Lower leg skin (tissue), 4 donors: ENCODE results near the gene UBL4B. TPM values are rescaled to one million over a fixed set of nuclear protein-coding genes. Genes with fewer than 3 reads are reported as not detected.

Experiments
- DNase-seq, 2 donors: peaks; one replicate each; pipeline ENCODE4 v3.0.0-alpha.2; 2019; ENCODE audit warnings: low spot score in 2 of 2
- H3K4me3 ChIP-seq: fragments of 200-600 bp; sonication (generic); 2 replicates; pipeline ENCODE4 v1.5.1; 2017; ENCODE audit warnings: mild to moderate bottlenecking, low read depth; ENCODE audit not compliant: poor library complexity, severe bottlenecking
- CTCF ChIP-seq, 3 donors: fragments of 450-650 bp; IDR thresholded peaks; one replicate each; pipeline ENCODE4 v1.5.1; 2016; ENCODE audit warnings: antibody characterized with exemption in 3 of 3, mild to moderate bottlenecking in 3 of 3, moderate library complexity in 2 of 3
- POLR2A ChIP-seq, 2 donors: fragments of 450-650 bp; IDR thresholded peaks; one replicate each; pipeline ENCODE4 v1.6.1; 2016 to 2017; ENCODE audit warnings: antibody characterized with exemption in 2 of 2, mild to moderate bottlenecking in 1 of 2, moderate library complexity in 1 of 2
- WGBS, 2 donors: methylation state at CpG; one replicate each; pipeline ENCODE4 v1.1.5; 2018; 5-methylcytosine and 5-hydroxymethylcytosine counted together
- intact Hi-C: fragments of 100-400 bp; cut with DNase I; formaldehyde crosslinking; loops from one replicate; pipeline ENCODE4 v1.15.0; 2023; ENCODE audit warnings: low total_unique reads
- total RNA-seq, 4 donors: library from RNA; depleted of rRNA; stranded (reverse); fragments of >200 nt; gene quantifications; one replicate each; pipeline ENCODE4 v1.1.0, GENCODE V29; 2016

The UBL4B gene
- total RNA-seq, 4 donors from 2014 or later = 3.0 TPM; not detected in 3

- 66 to 78% methylated on average over 4 of the region's 4 CpGs for WGBS, 2 donors
- no peak for DNase-seq
- intact Hi-C loops = no loop called here
- TF ChIP-seq POLR2A (IDR thresholded peaks at IDR 0.05) (no peak), CTCF (IDR thresholded peaks at IDR 0.05) (no peak)
- H3K4me3 ChIP-seq = no peak overlapping the region
Observed at GRCh38 chr1:110133436-110133835, 21.2 kb downstream of the UBL4B start.

GRCh38 chr1:110134050-110134595, 21.9 kb downstream of the UBL4B start:
- intact Hi-C loops = no loop called here
- 71 to 76% methylated on average over 11 of the region's 11 CpGs for WGBS, 2 donors
- H3K4me3 ChIP-seq = no peak overlapping the region
- TF ChIP-seq POLR2A (IDR thresholded peaks at IDR 0.05) (no peak), CTCF (IDR thresholded peaks at IDR 0.05) (no peak)
- no peak for DNase-seq

DNA sequence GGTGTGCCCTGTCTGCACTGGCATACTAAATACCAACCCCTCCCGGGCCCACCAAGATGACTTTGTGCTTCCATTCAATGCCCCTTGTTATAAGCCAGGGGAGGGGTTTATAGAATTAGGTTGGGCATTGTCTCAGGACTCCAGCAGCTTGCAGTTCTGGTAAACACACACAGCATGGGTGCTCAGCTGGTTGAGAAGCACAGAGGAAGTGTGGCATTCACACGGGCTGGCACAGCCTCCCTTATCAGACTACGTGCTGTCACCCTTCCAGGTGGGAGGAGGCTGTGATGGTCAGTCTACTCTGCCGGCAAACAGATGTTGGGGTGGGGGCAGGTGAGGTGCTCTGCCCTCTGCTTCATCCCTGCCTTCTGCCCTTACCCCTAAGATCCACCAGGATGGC, 23.0 kb downstream of the UBL4B start:
- intact Hi-C loops = no loop called here
- 61 to 71% methylated on average over 4 of the region's 4 CpGs for WGBS, 2 donors
- H3K4me3 ChIP-seq = no peak overlapping the region
- TF ChIP-seq CTCF (IDR thresholded peaks at IDR 0.05) (no peak), POLR2A (IDR thresholded peaks at IDR 0.05) (no peak)
- no peak for DNase-seq

DNA sequence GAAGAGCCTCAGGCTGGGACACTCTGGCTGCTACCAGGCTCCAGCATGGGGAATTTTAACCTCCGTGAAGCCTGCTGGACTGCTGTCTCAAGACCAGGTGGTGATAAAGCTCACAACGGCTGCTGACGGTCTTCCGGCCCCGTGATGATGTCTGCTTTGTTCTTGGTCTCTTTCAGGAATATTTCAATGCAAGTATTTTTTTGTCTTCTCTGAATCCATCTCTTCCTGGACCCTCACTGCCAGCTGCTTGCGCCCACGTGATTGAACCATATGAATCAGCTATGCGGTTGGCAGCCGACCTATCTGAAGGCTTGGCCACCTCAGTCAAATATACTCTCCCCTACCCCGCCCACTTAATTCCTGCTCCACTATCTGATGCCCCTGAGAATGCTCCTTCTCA, 23.4 kb downstream of the UBL4B start:
- 66 to 71% methylated on average over 10 of the region's 10 CpGs for WGBS, 2 donors
- H3K4me3 ChIP-seq = no peak overlapping the region
- intact Hi-C loops = no loop called here
- no peak for TF ChIP-seq POLR2A (IDR thresholded peaks at IDR 0.05)
- TF ChIP-seq CTCF (IDR thresholded peaks at IDR 0.05) = no peak
- no peak for DNase-seq

DNA sequence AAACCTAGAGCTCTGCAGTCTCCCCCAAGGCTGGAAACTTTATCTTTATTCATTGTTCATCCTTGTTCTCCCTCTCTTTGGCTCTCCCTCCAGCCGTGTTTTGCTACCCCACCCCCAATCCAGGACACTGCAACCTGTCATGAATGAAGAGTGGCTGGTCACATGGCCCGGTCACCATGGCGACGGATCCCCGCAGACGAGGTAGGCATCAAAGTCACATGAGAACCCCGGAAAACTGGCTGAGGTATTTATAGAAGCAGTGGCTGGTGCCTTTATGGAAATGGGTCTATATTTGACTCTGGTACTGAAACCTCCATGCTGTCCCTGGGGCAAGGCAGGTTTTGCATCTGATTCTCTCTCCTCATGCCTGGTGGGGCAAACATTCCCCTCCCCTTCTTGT, 24.7 kb downstream of the UBL4B start:
- intact Hi-C loops = no loop called here
- no peak for TF ChIP-seq CTCF (IDR thresholded peaks at IDR 0.05)
- no peak overlapping the region for H3K4me3 ChIP-seq
- WGBS, 2 donors = 2 to 3% methylated on average over 7 of the region's 7 CpGs
- no peak for DNase-seq

DNA sequence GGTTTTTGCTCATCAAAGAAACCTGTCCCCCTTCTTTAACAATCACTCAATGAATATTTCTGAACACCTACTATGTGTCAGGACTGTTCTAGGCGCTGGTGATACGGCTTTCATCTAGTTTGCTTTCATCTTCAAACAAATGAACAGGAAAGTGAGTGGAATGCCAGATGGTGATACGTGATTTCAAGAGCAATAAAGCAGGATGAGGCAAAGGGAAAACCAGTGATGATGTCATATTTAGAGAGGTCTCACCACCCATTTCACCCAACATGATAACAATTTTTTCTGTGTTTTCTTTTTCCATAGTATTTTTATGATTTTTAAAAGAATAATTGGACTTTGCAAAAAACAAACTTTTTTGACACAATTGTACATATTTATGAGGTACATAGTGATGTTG, 26.7 kb downstream of the UBL4B start:
- TF ChIP-seq POLR2A (IDR thresholded peaks at IDR 0.05) (no peak), CTCF (IDR thresholded peaks at IDR 0.05) (no peak)
- no peak for DNase-seq
- WGBS, 2 donors = 56% methylated on average over 3 of the region's 3 CpGs
- intact Hi-C loops = no loop called here
- no peak overlapping the region for H3K4me3 ChIP-seq
